ENCODE measurements around the gene FHOD1.

GRCh38 chr16:67294938-67295361 lies 47.7 kb upstream of the FHOD1 start:
- TF ChIP-seq CTCF (IDR thresholded peaks at IDR 0.05): no peak
- no peak for TF ChIP-seq POLR2AphosphoS5 (IDR thresholded peaks at IDR 0.05)
- no peak for TF ChIP-seq POLR2A (IDR thresholded peaks at IDR 0.05)

Measured in gastroesophageal sphincter (tissue), 3 donors.